Fibroblast of peridontal ligament (primary cell): ENCODE measurements around the gene PYGL.

Experiments used
- DNase-seq: peaks from one replicate; pipeline ENCODE4 v3.0.0-alpha.2; 2010; ENCODE audit errors: extremely low read depth

PYGL gene

GRCh38 chr14:50874757-50875156 lies 69.5 kb downstream of the PYGL start:
- DNase-seq, result no peak

- no peak for DNase-seq
These were observed 72.2 kb downstream of the PYGL start, which contains the start of gene ABHD12B for GRCh38 chr14:50871914-50872732. TSS of gene ABHD12B (plus strand) at chr14:50872053. CDS start at chr14:50872175, 122 bp downstream.

- no peak for DNase-seq
These were observed 73.1 kb downstream of the PYGL start for GRCh38 chr14:50871228-50871627.

GRCh38 chr14:50865391-50866076 lies 78.7 kb downstream of the PYGL start:
- peak; percentile 48 for DNase-seq

DNA sequence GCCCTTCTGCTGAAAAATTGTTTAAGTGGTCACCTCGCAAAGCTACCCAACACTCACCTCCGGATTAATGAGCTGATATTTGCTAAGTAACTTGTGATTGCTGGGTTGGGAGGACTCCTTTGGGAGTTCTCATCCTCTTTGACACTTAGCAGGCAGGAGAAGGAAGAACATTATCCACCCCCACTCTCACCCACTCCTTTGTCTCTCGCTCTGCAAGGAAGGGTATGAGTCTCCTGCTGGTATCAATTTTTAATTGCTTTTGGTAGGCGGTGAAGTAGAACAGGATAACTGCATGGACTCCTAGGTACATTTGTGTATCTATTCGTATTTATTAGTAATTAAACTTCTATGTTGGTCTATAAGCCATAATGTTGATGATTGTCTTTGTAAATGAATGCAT lies 79.3 kb downstream of the PYGL start:
- no peak for DNase-seq

DNA sequence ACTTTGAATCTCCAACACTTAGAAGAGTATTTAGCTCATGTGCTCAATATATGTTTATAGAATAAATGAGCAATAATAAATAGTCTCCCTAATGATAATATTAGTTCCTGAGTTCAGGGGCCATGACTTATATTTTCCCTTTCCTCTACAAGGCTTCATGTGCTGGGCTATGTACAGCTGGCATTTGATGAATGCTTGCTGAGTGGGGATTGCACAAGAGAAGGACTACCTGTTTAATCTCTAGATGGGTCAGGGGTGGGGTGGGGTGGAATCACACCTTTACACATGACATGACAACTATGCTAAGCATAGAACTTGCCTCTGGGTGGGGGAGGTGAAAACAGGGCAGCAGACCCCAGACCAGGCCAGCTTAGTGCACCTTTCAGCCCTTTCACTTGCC lies 80.0 kb downstream of the PYGL start:
- no peak for DNase-seq

DNA sequence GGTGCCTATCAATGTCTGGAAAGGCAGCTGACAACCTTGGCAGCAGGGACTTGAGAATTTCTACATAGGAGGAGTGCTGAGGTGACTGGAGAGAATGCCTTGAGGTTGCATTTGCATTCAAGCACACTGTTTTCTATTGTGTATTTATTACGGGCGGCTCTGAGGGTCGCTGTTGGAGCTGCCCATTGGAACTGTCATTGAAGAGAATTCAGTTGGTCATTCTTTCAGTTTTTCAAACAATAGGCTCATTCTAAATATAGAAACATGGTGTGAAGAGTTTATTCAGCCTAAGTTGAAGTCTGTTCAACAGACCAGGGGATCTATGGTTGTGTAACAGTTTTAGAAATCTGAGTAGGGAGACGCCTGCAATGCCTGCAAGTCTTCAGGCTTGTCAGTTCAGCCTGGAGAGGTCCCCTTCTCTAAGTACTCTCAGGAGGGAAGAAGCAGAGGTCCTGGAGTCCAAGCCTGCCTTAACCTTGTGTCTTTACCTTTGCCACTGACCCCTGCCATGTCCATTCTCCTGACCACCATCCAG lies 82.2 kb downstream of the PYGL start:
- DNase-seq, result peak; percentile 54

DNA sequence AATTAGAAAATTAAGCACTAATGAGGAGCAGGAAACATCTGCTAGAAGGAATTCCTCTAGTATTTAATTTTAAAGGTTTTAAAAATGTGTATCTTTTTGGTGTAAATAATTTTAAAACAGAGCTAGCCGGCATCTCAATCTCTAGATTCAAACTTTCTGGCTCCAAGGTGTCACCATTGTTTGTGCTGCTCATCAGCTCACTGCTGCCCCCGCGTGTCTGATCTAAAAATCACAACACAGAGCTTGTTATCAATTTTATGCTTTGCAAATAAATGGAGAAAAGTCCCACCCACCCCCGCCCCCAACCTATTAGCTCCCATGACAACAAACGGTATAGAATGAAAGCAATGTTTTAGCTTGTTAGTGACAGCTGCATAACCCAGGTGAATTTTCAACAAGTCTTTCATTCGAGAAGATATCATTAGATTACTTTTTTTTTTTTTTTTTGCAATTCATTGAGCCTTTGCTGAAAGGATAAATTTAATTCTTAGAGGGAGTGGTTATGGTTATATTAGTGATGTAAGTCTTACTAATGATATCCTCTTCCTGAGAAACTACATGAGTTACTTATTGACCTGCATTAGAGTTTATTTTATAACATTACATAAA lies 83.7 kb downstream of the PYGL start:
- peak; percentile 89 for DNase-seq

GRCh38 chr14:50859296-50859624 lies 85.0 kb downstream of the PYGL start:
- DNase-seq, result no peak

GRCh38 chr14:50856660-50857059 lies 87.6 kb downstream of the PYGL start:
- DNase-seq, result no peak

DNA sequence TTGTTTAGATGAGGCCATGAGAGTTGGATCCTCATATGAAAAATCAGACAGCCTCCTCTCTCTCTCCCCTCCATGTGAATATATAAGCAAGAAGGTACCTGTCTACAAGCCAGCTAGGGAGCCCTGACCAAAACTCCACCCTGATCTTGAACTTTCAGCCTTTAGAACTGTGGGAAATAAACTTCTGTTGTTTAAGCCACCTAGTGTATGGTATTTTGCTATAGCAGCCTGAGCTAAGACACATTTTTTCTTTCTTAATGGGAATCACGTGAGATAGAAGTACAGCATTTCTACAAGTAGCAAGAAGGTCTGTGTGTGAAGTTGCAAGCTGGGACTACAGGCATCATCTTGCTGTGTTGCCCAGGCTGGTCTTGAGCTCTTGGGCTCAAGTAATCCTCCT lies 88.7 kb downstream of the PYGL start:
- peak; percentile 48 for DNase-seq
